ENCODE results near the gene ARRDC4.

- no peak for TF ChIP-seq SIN3A (IDR thresholded peaks at IDR 0.05; ENCODE audit: borderline replicate concordance, insufficient read depth, low read length)
- no peak for TF ChIP-seq TAF1 (IDR thresholded peaks at IDR 0.05; ENCODE audit: borderline replicate concordance, insufficient read depth, low read length)
- no peak for TF ChIP-seq POLR2AphosphoS5 (IDR thresholded peaks at IDR 0.05; ENCODE audit: low read depth, low read length)
- TF ChIP-seq REST (IDR thresholded peaks at IDR 0.05; ENCODE audit: insufficient read depth in 1 of 2, low read depth in 2 of 2, low read length in 2 of 2): no peak
- TF ChIP-seq FOXP2 (optimal IDR thresholded peaks at IDR 0.05; ENCODE audit: borderline replicate concordance, extremely low read depth, extremely low read length, insufficient read depth): no peak
These were observed 49.5 kb downstream of the ARRDC4 start for GRCh38 chr15:98009971-98010370.

Measured in PFSK-1 (cell line).